ENCODE results near the gene PSPC1.

- TF ChIP-seq CTCF (IDR thresholded peaks at IDR 0.05) (no peak), POLR2AphosphoS5 (IDR thresholded peaks at IDR 0.05) (no peak)
Measured at GRCh38 chr13:19663416-19663979, 119.2 kb downstream of the PSPC1 start.

Data from gastroesophageal sphincter (tissue), 3 donors.